DMS53 (cell line): Measurements from ENCODE around the gene DAPK2.
"Not testable (repeated sequence)": the region's sequence is repeated elsewhere in the genome, so short reads cannot be mapped to it uniquely, and the experiment has no call there.

Source experiments
- DNase-seq: peaks from one replicate; lab custom pipeline; 2025; lab: John Stamatoyannopoulos, UW

The DAPK2 gene

GRCh38 chr15:63915209-63915872 lies 130.9 kb downstream of the DAPK2 start:
- peak; percentile 69 for DNase-seq

- DNase-seq, result no peak
Measured at GRCh38 chr15:63913786-63914315, 132.4 kb downstream of the DAPK2 start.

GRCh38 chr15:63913336-63913735 lies 132.9 kb downstream of the DAPK2 start:
- DNase-seq, result no peak

GRCh38 chr15:63912061-63912615 lies 134.1 kb downstream of the DAPK2 start:
- DNase-seq, result no peak

GRCh38 chr15:63911160-63911559 lies 135.1 kb downstream of the DAPK2 start:
- DNase-seq, result no peak

- DNase-seq, result no peak
Measured at GRCh38 chr15:63909819-63910437, 136.4 kb downstream of the DAPK2 start.

GRCh38 chr15:63908991-63909390 lies 137.3 kb downstream of the DAPK2 start:
- no peak for DNase-seq

- no peak for DNase-seq
Measured at GRCh38 chr15:63908281-63908680, 138.0 kb downstream of the DAPK2 start.

GRCh38 chr15:63907521-63907920 lies 138.8 kb downstream of the DAPK2 start:
- no peak for DNase-seq

- no peak for DNase-seq
Measured at GRCh38 chr15:63906266-63906584, 140.1 kb downstream of the DAPK2 start.

- DNase-seq, result no peak
Measured at GRCh38 chr15:63905558-63906265, 140.6 kb downstream of the DAPK2 start.

GRCh38 chr15:63905131-63905530 lies 141.2 kb downstream of the DAPK2 start:
- no peak for DNase-seq

- no peak for DNase-seq
Measured at GRCh38 chr15:63904042-63904441, 142.2 kb downstream of the DAPK2 start.

- DNase-seq, result no peak
Measured at GRCh38 chr15:63902671-63903035, 143.6 kb downstream of the DAPK2 start.

GRCh38 chr15:63901912-63902670 lies 144.2 kb downstream of the DAPK2 start:
- no peak for DNase-seq

- DNase-seq, result no peak
Measured at GRCh38 chr15:63900306-63900705, 146.0 kb downstream of the DAPK2 start.

GRCh38 chr15:63899606-63900005 lies 146.7 kb downstream of the DAPK2 start:
- not testable (repeated sequence) for DNase-seq

- DNase-seq, result no peak
Measured at GRCh38 chr15:63899193-63899592, 147.1 kb downstream of the DAPK2 start.

- peak; percentile 41 for DNase-seq
Measured at GRCh38 chr15:63896336-63897115, 149.8 kb downstream of the DAPK2 start.

GRCh38 chr15:63895787-63896218 lies 150.5 kb downstream of the DAPK2 start:
- DNase-seq, result no peak

GRCh38 chr15:63895194-63895593 lies 151.1 kb downstream of the DAPK2 start:
- DNase-seq, result no peak

GRCh38 chr15:63894662-63894949 lies 151.7 kb downstream of the DAPK2 start:
- DNase-seq, result no peak
